CD4-positive, alpha-beta T cell treated with Interleukin-1 beta for 1 hour (primary cell): ENCODE measurements around the gene RPS6KL1.

Source experiments
- DNase-seq, 2 donors: peaks; one replicate each; pipeline ENCODE4 v3.0.0-alpha.2; 2020 to 2022

RPS6KL1 gene

DNA sequence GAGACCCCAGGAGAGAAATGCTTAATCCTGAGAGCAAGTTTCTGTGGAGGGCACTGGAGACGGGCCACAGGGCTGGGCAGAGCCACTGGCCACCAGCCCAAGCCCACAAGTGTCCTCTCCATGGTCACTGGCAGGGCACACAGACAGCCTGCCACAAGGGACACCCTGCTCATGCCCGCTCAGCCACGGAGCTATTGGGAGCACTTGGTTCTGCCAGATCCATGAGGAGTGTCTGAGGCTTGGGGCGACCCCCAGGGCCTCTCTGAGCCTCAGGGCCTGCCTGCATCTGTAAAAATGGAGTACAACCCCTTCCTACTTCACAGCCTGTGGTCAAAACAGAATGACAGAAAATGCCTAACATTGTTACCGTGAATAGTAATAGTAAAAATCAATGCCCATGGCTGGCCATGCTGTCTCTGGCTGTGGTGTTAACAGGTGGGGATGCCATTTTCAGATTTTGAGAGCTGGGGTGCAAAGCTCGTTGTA lies 29.2 kb upstream of the RPS6KL1 start:
- no peak for DNase-seq

DNA sequence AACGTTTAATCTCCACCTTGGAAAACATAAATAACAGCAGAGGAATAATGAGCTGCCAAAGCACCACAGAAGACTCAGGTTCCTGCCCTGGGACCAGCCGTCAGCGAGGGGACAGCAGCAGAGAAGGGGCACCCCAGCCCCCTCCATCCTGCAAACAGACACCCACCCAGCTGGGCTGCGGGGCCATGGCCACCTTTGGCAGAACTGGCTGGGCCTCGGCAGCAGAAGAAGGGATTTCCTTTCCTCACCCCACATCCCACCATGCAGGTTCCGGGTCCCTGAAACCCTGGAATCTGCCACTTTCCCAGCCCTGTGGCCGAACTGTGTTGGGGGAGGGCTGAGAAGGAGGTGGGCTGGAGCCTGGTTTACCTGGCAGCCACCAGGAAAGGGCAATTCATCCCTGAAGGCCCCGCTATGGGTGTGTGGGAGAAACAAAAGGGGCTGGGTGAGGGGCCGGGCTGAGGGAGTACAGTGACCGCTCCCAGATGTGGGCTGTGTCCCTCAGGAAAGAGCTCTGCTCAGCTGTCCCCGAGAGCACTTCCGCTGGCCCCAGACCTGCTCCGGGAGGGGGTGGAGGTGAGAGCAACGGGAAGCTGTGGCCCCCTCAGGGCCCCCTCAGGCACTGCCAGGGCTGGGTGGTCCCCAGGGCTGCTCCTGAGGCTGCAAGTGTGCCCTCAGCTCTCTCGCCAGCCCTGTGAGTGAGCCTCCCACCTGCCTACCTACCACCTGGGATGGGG lies 28.6 kb upstream of the RPS6KL1 start:
- DNase-seq, result no peak

DNA sequence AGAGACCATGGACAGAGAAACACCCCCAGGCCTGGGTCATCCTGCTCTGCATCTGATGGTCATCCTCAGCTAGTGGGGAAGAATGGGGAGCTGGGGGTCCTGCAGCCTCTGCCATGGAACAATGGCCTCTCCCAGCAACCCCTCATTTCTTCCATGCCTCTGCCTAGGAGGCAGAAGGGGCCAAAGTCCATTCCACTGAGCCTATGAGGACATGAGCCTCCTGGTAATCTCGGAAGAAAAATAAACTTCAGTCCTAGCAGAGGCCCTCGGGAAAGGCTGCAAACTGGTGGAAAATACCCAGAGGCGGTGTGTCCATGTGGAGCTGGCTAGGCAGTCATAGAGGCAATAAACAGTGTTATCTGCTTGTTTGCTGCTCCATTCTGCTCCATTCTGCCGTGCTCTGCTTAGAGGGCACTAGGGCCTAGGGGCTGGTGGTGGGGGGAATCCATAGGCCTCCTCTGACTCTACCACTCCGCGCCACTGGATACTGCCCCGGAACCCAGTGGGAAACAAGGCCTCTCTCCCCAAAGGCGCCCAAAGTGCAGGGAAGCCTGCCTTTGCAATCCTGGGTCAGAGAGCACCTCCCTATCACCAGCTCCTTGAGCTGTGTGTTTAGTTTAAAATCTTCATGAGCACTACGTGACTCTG lies 27.9 kb upstream of the RPS6KL1 start:
- no peak for DNase-seq

DNA sequence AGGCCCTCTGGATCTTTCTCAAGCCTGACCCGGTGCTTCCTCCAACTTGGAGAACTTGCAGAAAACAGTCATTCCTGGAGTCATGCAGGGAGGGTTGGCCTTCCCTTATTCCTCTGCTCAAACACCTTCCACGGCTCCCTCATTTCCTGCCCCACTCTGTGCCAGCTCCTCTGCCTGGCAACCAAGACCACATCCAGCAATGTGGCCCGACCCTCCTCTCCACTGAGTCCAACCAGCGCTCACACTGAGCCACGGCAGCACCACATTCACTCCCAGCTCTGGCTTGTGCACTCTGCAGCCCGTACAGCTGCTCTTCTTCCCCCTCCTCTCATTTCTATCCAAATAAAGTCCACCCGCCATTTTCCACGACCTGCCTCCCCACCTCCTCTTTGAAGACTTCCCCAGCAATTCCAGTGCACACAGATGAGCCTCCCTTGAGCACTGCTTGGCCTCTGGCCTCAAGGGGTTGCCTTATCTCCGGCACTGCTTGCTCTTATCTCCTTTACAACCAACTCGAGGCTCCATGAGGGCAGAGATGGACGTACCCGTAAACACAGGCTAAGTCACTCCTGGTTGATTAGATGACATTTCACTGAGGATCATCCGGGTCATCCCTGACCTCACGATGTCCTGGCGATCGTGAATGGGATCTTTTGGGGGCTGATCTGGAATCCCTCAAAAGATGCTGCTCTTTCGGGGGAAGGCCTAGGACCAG lies 27.0 kb upstream of the RPS6KL1 start:
- no peak for DNase-seq

DNA sequence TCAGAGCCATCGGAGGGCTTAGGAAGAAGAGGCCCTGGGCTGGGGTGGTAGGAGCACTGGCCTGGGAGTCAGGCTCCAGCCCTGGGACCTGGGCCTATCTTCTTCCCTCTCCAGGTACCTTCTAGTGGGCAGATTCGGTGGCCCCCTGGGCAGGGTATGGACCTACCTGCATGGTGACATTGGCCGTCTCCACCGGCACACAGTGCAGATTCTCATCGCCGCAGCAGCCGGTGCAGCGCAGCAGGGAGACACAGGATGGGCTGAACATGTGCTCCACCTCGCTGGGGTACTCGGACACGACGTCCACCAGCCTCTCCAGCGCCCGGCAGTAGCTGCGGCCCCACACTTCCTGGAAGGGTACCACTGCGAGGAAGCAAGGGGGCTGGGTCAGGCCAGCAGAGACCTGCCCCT lies 26.1 kb upstream of the RPS6KL1 start:
- DNase-seq, result no peak

DNA sequence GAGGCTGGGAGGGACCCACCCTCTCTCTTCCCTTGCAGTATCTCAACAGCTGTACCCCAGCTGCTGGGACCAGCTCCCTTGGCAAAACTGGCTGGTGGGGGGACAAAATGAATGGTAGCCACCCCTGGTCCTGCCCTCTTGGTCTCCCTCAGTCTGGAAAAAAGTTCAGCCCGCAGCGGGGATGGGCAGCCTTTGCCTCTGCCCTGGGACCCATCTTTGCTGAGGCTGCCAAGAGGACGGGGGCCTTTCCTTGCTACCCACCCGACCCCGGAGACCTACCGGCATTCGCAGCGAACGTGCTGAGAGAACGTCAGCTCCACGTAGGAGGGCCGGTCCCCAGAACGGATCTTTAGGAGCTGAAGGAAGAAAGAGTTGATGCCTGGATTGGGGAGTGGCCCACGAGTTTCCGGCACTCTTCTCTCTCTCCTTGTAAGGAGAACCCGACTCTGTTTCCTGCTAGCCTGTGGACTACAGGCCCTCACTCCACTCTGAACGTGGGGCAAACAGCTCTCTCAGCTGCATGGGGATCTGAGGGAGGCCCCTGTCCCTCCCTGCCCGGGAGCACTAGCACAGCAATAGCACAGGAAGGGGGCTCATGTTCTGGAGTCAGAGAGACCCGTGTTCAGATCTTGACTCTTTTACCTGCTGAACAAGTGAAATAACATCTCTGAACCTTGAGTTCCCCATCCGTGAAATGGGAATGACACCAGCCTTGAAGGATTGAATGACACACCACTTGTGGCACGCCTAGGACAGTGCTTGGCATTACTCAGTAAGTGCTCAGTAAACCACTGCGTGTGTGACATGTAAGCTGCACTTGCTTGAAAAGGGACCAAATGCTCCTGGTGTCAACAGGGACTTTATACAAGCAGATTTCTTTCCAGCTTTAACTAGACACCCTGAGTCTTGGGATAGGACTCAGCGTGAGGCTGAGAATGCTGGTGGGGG lies 25.4 kb upstream of the RPS6KL1 start:
- no peak for DNase-seq

DNA sequence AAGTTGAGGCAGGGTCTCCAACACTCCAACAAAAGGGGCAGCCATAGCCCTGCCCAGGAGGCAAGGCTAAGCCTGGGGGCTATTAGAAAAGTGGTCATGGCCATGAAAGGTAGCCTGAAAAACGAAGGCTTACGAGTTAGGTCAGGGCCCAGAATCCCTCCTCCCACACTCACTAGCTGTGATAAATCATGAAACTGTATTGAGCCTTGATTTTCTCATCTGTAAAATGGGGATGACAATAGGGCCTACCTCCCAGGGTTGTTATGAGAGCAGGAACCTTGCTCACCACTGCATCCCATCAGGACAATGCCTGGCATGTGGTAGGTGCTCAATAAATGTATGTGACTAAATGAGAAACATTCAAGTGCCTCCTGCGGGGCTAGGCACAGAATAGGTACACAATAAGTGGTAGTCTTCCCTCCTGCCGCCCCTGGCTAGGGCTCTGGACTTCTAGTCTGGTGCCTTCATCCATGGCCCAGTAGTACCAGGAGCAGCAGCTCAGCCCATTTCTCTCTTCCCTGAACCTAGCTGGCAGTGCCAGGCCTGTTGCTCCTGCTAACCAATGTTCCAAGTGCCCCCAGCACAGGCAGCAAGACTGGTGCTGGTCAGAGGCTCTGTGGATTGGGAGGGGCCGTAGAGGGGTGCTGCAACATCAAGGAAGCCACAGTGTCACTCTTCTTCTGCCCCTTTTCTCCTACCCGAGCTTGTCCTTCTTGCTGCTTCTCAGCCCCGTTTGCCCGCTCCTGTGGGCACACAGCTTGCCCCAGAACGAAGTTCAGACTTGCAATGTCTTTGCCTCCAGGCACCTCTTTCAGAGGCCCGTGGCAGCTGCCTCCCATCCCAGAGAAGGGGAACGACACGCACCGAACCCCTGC lies 24.5 kb upstream of the RPS6KL1 start:
- no peak for DNase-seq

DNA sequence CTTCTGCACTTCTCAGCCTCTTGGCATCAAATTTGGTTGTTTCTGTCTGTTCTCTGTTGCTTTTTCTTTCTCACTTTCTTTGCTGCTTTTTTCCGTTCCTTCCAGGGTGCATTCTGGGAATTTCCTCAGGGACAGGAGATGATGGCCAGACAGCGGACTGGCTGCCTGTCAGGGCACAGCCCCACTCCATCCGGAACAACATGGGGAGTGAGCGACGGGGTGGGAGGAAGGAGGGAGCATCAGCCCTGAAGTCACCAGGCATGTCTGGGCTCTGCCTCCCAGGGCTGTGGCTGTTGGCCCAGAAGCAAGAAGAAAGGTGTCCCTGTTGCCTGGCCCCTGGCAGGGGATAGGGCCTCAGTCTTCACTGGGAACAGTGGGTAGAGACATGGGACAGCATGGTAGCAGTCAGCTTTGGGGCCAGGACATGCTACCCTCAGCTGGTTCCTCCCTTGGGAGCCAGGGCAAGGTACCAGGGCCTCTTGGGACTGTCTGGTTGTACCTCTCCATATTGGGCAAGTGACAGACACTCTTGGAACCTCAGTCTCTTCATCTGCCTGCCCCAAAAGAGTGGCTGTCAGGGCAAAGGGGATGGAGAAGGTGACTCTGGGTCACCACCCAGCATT lies 23.7 kb upstream of the RPS6KL1 start:
- DNase-seq, result no peak

DNA sequence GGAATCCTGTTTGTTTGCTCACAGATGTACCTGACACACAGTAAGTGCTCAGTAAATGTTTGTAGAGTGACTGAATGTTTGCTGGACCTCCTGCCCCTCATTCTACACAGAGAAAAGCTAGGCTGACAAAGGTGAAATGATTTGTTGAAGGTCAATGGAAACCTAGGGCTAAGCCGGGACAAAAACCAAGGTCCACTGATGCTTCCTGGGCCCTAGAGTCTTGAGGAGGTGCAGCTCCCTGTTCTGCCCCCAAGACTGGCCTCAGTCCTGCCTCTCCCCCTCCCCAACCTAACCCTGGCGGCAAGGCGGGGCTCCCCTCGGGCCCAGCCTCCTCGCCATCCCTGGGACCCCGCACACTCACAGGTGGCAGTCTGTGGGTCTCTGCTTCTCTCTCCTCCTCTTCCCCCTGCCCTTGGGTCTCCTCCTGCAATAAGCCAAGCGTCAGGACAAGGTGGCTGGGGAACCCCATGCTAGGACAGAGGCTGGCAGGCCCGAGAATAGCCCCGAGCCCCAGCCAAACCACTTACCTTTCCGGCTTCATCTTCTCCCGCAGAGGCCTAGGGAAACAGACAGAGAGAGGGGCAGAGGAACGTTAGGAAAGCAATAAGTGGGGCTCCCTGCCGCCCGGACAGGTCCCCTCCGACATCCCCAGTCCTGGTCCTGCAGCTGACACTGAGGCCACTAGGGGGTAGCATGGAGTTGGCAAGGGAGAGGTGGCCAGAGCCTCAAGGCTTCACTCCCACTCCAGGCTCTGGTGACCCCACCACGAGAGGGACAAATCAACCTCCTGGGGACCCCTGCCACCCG lies 23.0 kb upstream of the RPS6KL1 start:
- peak; percentile 75 to 78 for DNase-seq

DNA sequence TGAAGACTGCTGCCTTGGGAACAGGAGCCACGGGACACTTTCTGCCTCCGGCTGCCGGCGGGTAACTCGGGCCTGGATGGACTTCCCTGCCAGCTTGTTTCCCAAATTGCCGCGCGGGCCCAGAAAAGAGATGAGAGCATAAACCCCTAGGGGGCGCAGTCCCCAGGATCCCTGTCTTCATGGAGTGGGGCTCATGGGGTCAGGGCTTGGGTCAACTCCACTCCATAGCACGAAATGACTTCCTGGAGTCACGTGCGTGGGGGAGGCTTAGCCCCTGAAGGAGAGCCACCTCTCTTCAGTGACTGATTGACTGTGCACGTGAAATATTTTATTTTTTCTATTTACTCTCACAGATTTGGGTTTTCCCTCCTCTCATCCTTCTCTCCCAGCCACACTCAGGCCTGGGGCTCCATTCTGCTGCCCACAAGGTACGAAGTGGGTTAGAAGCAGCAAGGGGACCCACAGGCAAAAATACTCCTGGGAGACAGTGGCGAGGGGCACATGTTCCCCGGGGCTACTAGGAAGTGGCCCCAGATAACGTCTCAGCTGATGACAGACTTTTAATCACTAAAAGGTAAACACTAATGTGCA lies 22.3 kb upstream of the RPS6KL1 start:
- peak in 1 of 2 donors; percentile 15 for DNase-seq

DNA sequence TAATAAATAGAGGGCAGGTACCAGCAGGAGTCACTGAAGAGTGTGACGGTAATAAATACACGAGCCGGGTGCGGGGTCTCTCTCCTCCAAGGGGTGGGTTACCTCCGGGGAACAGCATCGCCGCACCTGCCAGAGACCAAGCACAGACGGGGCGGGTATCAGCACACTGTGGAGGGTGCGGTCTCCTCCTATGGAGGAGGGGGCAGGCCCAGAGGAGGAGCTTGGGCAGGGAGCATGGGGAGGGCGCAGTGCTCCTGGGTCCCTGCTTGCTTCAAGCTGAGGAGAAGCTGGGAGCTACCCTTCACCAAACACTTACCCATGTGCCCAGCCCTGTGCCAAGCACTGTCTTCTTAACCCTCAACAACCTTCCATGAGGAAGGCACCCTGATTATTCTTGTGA lies 19.5 kb upstream of the RPS6KL1 start:
- DNase-seq, result peak in 1 of 2 donors; percentile 19

DNA sequence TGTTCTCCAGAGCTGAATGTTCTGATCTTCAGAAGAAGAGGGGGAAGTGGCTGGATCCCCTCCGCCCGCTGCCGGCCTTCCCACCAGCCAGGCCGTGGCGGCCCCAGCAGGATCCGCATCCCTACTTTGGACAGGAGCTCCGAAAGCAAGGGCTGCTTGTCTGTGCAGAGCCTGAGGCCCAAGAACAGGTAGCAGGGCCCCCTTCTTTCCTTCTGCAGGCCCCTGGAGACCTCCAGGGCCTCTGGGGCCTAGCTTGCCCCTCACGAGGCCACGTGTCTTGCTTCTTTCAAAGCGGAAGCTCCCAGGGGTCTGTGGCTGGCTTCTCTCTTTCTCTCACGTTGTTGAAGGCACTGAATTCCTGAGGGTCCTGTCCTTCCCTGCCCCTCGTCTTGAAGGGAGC lies 19.1 kb upstream of the RPS6KL1 start:
- no peak for DNase-seq

DNA sequence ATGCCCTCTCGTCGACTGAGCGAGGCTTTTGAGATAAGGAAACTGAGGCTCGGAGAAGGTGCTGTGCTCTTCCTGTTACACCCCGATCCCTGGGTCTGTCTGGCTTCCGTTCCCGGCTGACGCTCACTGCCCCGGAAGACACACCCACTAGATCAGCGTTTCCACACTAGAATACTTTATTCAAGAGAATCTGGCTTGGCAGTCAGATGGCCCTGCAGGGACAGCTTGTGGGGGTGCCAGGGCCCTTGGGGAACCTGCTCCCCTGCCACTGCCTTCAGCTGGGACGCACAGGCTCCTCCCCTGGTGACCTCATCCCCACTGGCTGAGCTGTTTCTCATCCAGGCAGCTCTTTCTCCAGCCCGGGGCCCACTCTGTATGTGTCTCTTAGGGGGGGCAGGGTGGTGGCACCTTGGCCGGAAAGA lies 18.6 kb upstream of the RPS6KL1 start:
- DNase-seq, result peak; percentile 57 to 79

DNA sequence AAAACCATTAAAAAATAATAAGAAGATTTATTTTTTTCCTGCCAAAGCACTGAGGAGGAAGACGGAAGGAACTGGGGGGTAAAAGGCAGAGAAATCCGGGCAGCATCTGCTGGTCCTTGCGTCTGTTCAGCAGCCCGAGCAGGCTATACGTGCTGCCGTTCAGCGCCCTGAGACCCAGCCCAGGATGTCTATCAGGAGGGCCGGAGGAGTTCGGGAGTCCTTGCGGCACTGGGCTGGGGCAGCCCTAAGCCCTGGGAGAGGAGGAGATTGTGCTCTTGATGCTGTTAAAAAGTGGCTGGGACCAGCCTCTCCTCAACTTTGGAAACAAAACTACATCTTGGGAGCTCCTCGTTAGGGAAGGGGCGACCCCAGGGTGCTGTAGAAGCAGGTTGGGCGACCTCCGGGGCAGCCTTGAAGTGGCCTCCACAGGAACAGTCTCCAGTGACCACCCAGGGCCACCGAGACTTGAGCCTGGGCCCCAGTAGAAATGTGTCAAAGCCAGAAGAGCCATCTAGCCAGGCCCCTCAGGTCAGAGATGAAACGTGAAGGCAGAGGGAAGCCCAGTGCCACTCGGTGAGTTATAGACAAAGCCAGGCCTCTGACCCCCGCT lies 18.0 kb upstream of the RPS6KL1 start:
- DNase-seq, result no peak

DNA sequence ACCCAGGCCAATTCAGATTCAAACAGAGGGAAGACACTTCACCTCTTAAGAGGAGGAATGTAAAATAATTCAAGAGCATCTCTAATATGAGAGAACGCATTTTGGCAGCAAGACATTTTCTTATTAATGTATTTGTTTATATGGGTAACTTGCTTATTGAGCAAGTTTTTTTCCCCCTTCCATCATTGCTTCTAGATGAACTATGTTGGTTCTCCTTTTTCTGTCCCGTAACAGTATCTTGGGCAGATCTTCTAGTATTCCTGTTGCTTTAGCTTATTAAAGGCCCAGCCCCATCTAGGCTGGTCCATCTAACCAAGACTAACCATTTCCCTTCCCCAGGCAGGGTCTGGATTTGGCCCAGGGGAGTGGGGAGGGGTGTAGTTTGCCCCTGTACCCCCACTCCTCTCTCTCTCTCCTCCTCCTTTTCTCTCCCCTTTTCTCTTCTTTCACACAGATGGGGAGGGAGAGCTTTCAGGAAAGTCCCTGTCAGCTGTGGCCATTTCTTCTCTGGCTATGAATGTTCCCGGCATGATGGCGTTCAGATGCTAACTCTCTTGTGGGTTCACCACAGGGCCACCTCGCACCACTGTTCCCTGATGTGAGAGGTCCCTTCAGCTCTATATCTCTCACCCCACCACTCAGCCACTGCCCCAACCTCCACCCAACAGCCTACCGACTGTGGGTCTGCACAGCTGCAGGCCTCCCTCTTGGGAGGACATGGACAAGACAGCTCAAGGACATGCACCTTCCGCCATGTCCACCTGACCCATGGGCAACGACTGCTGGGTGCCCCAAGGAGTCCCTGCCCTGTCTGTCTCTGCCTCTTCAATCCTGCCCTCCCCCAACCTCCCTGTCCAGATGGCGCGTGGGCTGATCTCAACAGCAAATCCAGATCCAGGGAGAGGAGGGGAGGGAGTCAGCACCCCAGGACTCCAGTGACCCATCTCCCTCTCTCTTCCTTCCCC lies 15.8 kb upstream of the RPS6KL1 start:
- no peak for DNase-seq

DNA sequence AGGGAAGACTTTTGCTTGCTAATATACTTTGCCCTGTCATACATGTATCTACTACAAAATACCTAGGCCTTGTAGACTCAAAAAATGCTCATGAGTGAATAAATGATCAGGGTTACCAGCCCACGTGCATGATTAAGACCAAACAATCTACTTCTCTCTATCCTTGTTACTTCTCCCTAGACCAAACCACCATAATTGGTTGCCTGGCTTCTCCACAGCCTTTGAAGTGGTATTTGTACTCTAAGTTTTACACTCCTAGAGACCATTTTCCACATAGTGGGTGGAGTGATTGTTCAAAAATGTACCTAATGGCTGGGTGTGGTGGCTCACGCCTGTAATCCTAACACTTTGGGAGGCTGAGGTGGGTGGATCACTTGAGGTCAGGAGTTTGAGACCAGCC lies 14.1 kb upstream of the RPS6KL1 start:
- no peak for DNase-seq

DNA sequence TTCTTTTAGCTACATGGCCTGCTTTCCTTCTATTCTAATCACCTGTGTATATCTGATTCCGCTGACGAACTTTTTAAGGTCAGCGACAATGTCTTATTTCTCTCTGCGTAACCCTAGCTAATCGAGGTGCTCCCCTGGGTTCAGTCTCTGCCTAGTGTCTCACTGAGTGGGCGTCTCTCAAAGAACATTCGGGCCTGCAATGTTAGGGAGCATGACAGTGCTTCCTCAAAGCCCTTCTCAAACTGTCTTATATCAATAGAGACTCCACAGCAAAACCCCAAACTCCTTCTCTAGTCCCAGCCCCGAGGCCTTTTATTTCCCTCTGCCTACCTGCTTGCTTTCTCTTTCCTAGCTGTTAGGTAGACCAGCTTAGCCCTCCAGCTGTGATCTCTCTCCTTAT lies 13.7 kb upstream of the RPS6KL1 start:
- DNase-seq, result no peak

DNA sequence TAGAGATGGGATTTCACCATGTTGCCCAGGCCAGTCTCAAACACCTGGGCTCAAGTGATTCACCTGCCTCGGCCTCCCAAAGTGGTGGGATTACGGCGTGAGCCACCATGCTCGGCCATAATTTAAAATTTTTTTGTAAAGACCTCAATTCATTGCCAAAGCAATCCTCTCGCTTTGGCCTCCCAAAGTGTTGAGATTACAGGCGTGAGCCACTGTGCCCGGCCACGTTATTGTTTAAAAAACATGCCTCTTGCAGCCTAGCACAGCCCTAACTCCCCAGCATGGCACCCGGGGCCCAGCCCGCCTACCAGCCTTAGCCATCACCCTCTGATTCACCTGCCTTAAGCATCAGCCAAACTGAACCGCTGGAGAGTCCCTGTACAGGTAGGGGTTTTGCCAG lies 13.1 kb upstream of the RPS6KL1 start:
- DNase-seq, result no peak
